Ovary (tissue), 9 donors: ENCODE results near the gene TBC1D14. TPM values are rescaled to one million over a fixed set of nuclear protein-coding genes. Genes with fewer than 3 reads are reported as not detected.
"Not testable (repeated sequence)": the region's sequence is repeated elsewhere in the genome, so short reads cannot be mapped to it uniquely, and the experiment has no call there.

Source experiments
- DNase-seq, 5 donors: peaks; one replicate each; pipeline ENCODE4 v3.0.0-alpha.2; 2019 to 2020
- H3K27ac ChIP-seq, 2 donors: fragments of 200-600 bp; one replicate each; pipeline versions ENCODE4 v1.5.1 to v1.8.0; 2019 to 2022
- H3K27me3 ChIP-seq: fragments of 200-600 bp; one replicate; pipeline ENCODE4 v1.8.0; 2022
- H3K36me3 ChIP-seq: fragments of 200-600 bp; sonication (generic); one replicate; pipeline ENCODE4 v1.5.1; 2019
- H3K4me1 ChIP-seq: one replicate; pipeline ENCODE4 v1.8.1; 2013; ENCODE audit warnings: mild to moderate bottlenecking, moderate library complexity; ENCODE audit not compliant: insufficient read depth
- H3K4me3 ChIP-seq: fragments of 200-600 bp; sonication (generic); one replicate; pipeline ENCODE4 v1.5.1; 2017
- H3K9me3 ChIP-seq, 2 donors: fragments of 200-600 bp in 1 of 2; sonication (generic) in 1 of 2; one replicate each; pipeline versions ENCODE4 v1.5.1 to v1.8.1; 2013 to 2019; ENCODE audit warnings: mild to moderate bottlenecking in 1 of 2, moderate library complexity in 1 of 2
- CTCF ChIP-seq, 3 donors: fragments of 450-650 bp in 2 of 3; fragments of 200-600 bp in 1 of 3; IDR thresholded peaks; one replicate each; pipeline versions ENCODE4 v1.5.1 to v1.8.0; 2016 to 2022; ENCODE audit warnings: antibody characterized with exemption in 3 of 3, mild to moderate bottlenecking in 1 of 3
- EP300 ChIP-seq: sonication (generic); formaldehyde crosslinking; IDR thresholded peaks from one replicate; pipeline ENCODE4 v1.6.1; 2017; ENCODE audit warnings: antibody characterized with exemption
- POLR2A ChIP-seq: fragments of 450-650 bp; IDR thresholded peaks from one replicate; pipeline ENCODE4 v1.6.1; 2017; ENCODE audit warnings: antibody characterized with exemption, mild to moderate bottlenecking, moderate library complexity
- WGBS, 3 donors: extraction: QIAGEN DNeasy Blood & Tissue Kit in 1 of 3; methylation state at CpG; one replicate each; pipeline versions ENCODE4 v1.1.5 to v1.1.7; 2013 to 2017; 5-methylcytosine and 5-hydroxymethylcytosine counted together
- intact Hi-C, 4 donors: fragments of 100-400 bp; cut with DNase I; formaldehyde crosslinking; loops; one replicate each; pipeline versions ENCODE4 v1.11.0 to v1.15.1; 2022 to 2023
- polyA plus RNA-seq, 2 donors: library from polyadenylated mRNA; stranded (reverse); fragments of 200-250 nt in 1 of 2; fragments of 350-450 nt in 1 of 2; fragmentation: Illumina TruSeq in 1 of 2; extraction: RNeasy Lipid Tissue Mini Kit (QIAGEN cat#74804) in 1 of 2; gene quantifications; one replicate each; pipeline ENCODE4 v1.2.3, GENCODE V29; 2013 to 2014
- total RNA-seq, 7 donors: library from RNA; depleted of rRNA in 2 of 7; stranded (reverse); fragments of >200 nt in 2 of 7; fragmentation: NEBNext Ultra II Directional in 3 of 7; extraction: Animal tissue kit (Norgen Biotek cat#: 25700) in 3 of 7; gene quantifications; one replicate each; pipeline versions ENCODE4 v1.1.0 to v1.2.4, GENCODE V29; 2016 to 2023
- donor health status: DM: no; HTN: no; CAD: no; lungs with moderate emphysema.
- donor health status: DM: no; HTN: no; CAD: no.
- donor health status: Bipolar disorder and iron deficiency.
- donor health status: DM: yes; HTN: yes; CAD: no.
- donor health status: DM: no; HTN: no; CAD: no.
- donor health status: DM: yes; HTN: yes; CAD: no.

TBC1D14 gene
- total and polyA plus RNA-seq, 9 donors: 19.9 to 40.0 (median 34.4) TPM

DNA sequence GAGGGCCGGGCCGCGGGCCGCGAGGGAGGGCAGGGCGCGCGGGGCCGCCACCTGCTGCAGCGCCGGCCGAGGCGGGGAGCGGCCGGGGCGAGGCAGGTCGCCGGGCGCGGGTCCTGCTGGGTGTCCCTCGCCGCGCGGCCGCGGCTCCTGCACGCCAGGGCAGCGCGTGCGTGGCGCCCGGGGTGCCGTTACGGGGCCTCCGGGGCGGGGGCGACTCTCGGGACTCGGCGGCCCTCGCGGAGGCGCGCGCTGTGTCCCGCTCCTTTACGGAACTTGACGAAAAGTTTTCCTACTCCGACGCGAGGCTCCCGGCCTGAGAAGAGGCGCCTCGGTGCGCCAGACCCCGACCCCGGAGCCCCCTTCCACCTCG is 329 bp downstream of the TBC1D14 start:
- H3K36me3 ChIP-seq: no peaks in the 10 kb centered on the region
- no peaks in the 10 kb centered on the region for H3K27me3 ChIP-seq
- WGBS, 3 donors: 0 to 1% (median 0%) methylated on average over 26 to 58 of the region's 58 CpGs
- H3K4me1 ChIP-seq: peaks cover 10% of the 10 kb centered on the region
- TF ChIP-seq EP300 (no peak), CTCF (IDR thresholded peaks at IDR 0.05) (no peak), POLR2A (no peak)
- DNase-seq: peak; percentile 34 to 70 (median 57)
- peak overlapping the region; percentile 84 for H3K4me3 ChIP-seq
- intact Hi-C loops: loop anchor here in 2 of 4 donors (10.0 kb wide), 2 partner anchors 135 to 165 kb away; partner anchors contain the start of gene TADA2B (in 1 of the 2)
- peak overlapping the region in 1 of 2 donors; percentile 99 for H3K27ac ChIP-seq
- no peaks in the 10 kb centered on the region for H3K9me3 ChIP-seq

DNA sequence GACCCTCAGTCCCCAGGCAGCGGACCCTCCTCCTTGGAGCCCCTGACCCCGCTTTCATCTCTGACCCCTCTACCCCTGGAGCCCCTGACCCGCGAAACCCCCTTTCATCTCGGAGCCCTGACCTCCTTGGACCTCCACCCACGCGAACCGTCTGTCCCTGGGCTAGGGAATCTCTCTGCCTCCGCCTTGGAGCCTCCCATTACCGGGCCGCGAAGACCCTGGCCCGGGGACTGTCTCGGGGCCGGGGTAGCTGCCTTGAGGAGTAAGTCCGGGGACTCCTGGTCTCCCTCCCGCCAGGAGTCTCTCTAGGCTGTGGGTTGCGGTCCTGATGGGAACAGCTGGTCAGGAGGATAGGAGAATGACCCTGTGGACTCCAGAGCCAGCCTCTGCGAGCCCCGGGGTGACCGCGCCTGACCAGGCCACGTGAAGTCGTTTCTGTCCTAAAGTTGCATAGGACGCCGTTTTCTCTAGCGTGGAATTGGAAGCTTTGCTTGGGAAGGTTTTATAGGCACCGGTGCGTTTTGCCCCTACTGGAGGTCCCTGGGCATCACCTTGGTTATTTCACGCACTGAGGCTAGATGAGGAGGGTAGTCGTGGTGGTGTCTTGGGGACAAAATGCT is 824 bp downstream of the TBC1D14 start:
- no peaks in the 10 kb centered on the region for H3K36me3 ChIP-seq
- 8 to 14% (median 13%) methylated on average over 31 of the region's 31 CpGs for WGBS, 3 donors
- H3K9me3 ChIP-seq: no peaks in the 10 kb centered on the region
- H3K27me3 ChIP-seq: no peaks in the 10 kb centered on the region
- no peak for DNase-seq
- peak overlapping the region; percentile 84 for H3K4me3 ChIP-seq
- intact Hi-C loops: loop anchor here in 2 of 4 donors (10.0 kb wide), 2 partner anchors 134 to 164 kb away; partner anchors contain the start of gene TADA2B (in 1 of the 2)
- peak overlapping the region in 1 of 2 donors; percentile 34 for H3K27ac ChIP-seq
- TF ChIP-seq POLR2A (no peak), CTCF (IDR thresholded peaks at IDR 0.05) (no peak), EP300 (no peak)
- peaks cover 10% of the 10 kb centered on the region for H3K4me1 ChIP-seq

DNA sequence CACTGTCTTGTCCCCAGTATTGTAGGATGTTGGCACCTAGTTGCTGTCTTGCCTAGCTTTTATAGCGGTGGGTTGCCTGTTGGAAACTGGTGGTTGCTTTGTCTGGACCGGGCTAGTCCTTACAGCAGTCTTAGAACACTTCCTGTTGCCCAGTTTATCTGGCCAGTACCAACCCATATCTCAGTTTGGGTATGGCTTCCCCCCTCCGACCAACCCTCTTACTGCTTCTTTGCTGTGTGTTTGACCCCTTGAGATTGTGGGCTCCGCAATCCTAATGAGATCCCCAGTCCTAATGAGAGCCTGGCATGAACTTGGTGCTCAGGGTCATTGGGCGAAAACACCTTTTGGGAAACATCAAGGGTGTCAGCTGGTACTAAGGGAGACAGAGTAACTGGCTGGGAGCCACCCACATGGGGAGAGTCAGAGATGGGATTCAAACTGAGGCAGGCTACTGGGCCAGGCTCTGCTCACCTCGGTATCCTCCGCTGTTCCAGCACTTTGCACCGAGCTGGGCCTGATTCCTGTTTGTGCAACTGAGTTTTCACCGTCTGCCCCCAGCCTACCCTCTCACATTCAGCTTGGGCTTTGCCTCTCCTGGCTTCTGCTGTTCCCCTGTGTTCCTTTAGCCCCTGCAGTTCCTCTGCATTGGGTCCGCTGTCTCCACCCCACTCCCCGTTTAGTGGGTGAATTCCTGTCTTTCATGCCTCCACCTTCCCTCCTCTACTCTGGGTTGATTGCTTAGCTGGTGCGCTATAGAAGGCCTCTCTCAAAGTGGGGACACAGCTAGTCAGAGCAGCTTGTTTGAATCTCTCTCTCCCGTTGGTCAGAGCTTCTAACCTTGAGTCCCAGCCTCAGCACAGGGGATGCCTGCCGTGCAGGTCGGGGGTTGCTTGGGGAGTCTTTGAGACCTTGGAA is 1.6 kb downstream of the TBC1D14 start:
- Histone ChIP-seq H3K4me3 (peak overlapping the region; percentile 84), H3K27ac (no peak overlapping the region), H3K36me3 (no peaks in the 10 kb centered on the region), H3K4me1 (peaks cover 12% of the 10 kb centered on the region), H3K9me3 (no peaks in the 10 kb centered on the region), H3K27me3 (no peaks in the 10 kb centered on the region)
- 82 to 86% (median 85%) methylated on average over 15 of the region's 15 CpGs for WGBS, 3 donors
- intact Hi-C loops: loop anchor here in 2 of 4 donors (10.0 kb wide), 2 partner anchors 134 to 164 kb away; partner anchors contain the start of gene TADA2B (in 1 of the 2)
- no peak for DNase-seq
- TF ChIP-seq POLR2A: no peak
- no peak for TF ChIP-seq CTCF (IDR thresholded peaks at IDR 0.05)
- TF ChIP-seq EP300: no peak

DNA sequence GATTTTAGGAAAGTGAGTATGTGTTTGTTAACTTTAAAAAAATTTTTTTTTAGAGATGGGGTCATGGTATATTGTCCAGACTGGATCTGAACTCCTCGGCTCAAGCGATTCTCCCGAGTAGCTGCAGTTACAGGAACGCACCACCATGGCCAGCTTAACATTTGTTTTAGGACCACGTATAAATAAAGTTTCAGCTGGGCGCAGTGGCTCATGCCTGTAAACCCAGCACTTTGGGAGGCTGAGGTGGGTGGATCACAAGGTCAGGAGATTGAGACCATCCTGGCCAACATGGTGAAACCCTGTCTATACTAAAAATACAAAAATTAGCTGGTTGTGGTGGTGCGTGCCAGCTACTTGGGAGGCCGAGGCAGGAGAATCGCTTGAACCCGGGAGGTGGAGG is 2.3 kb downstream of the TBC1D14 start:
- H3K4me3 ChIP-seq, H3K27ac ChIP-seq, H3K36me3 ChIP-seq, H3K9me3 ChIP-seq, DNase-seq, H3K27me3 ChIP-seq: not testable (repeated sequence)
- intact Hi-C loops: loop anchor here in 2 of 4 donors (10.0 kb wide), 2 partner anchors 133 to 163 kb away; partner anchors contain the start of gene TADA2B (in 1 of the 2)
- peaks cover 17% of the 10 kb centered on the region for H3K4me1 ChIP-seq
- whole genome bisulfite sequencing, 3 donors: 81 to 84% (median 81%) methylated on average over 10 of the region's 10 CpGs
